ENCODE results near the gene ZIC4.

The ZIC4 gene

DNA sequence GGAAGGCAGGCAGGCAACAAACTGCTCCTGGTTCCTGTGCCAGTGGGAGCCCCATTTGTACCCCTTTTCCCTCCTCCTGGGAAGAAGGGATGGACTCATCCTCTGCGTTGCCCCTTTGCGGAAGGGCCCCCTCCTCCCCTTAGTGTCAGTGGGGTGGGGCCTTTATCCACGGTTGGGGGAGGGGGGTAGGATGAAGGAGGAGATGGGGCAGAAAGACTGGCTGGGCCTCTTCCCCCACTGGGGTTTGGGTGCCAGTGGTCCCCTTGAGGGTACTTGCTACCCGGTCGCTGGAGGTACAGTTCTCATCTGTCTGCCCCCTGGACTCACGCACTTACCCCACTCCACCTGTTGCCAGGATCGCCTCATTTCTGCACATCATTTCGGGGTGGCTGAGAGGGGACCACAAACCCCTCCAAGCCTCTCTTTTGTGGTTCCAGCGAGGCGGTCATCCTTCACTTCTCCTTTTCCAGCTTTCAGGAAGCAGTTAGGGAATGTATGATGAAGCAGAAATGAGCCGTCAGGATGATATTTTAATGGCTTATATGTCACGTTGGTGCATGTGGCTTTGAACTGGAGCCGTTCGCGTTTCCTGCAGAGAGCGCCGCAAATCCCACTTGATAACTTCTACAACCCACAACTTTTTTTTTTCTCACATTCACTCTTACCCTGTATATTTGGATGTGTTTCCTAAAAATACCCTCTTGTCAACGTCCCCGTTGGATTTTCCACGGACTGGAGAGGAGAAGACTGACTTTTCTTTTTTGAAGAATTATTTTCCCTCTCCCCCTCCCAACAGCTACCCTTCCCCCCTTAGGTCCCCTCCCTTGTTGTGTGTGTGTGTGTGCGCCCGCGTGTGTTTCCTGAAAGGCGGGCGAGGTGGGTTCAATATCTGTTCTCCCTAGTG is at the start of gene ZIC4:
Gene ZIC4, minus strand, starts transcription at position 516 of the 904 bp plus-strand sequence. CDS start 3,746 bp downstream, outside the sequence.
- no peak for DNase-seq (ENCODE audit: low read depth)

DNA sequence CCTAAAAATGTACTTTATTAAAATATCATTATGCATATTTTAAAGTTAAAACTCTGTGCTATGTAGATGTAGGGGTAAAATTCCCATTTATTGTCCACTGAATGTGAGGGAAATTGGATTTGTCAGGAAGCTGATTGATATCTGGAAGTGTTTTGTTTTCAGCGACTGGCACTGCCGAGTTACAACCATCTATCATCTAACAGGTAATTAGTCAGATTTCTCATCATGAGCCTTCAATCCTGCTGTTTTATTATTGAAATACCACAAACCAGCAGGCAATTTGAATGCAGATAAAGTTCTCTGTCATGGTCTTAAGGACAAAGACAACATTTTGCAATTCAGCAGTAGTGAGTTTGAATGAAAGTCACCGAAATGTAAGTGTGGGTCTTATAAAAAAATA is 43.3 kb upstream of the ZIC4 start:
- no peak for DNase-seq (ENCODE audit: low read depth)

DNA sequence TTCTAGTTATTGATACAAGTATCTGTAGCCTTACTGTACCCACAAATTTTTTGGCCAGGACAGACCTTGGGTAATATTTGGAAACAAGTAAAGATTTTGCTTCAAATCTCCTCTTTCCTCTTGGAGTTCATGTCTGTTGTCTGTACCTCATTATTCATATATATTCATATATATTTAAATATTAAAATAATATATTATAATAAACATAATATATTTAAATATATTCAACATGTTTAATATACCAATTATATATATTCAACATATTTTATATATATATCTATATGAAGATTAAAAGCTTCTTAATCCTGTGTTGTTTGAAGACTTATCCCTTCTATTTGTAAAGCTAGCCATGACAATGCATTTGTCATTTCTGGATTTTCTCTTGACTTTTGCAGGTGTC is 40.9 kb upstream of the ZIC4 start:
- DNase-seq (ENCODE audit: low read depth), result no peak

- no peak for DNase-seq (ENCODE audit: low read depth)
Measured at GRCh38 chr3:147431751-147432150, 25.4 kb upstream of the ZIC4 start.

GRCh38 chr3:147428754-147429153 is 22.4 kb upstream of the ZIC4 start:
- DNase-seq (ENCODE audit: low read depth), result no peak

GRCh38 chr3:147428326-147428725 is 22.0 kb upstream of the ZIC4 start:
- no peak for DNase-seq (ENCODE audit: low read depth)

DNA sequence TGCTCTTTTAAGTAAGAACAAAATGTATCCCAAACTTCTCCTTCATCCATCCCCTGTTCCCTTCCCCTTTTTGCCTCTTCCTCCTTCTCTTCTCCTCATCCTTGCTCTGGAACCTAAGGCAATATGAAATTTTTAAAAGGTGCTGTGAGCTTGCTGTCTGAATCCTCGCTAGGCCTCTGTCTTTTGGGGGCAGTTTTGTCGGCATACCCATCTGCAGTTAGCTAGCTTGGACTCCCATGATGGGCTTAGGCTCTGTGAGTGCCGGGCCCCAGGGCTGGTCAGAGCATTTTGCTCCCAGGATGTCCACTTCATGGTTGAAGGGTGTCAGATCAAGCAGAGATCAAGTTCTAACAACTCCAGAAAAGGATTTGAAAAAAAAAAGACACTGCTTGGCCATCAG is 21.4 kb upstream of the ZIC4 start:
- no peak for DNase-seq (ENCODE audit: low read depth)

DNA sequence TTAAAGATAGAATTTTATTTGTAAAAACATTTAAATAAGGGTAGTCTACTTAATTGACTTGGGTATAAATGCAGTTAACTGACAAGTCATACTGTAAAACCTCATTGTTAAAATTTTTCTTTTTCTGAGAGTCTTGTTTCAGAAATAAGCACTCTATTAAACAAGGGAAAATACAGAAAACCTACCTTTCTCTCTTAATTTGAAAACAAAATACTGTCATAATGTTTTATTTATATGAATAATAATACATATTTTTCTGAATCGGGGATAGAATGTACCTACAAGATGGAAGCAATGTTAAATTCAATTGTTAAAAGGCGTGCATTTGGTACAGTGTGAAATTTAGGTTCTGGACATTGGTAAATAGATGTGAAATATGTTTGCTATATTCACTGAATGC is 20.6 kb upstream of the ZIC4 start:
- DNase-seq (ENCODE audit: low read depth), result no peak

- no peak for DNase-seq (ENCODE audit: low read depth)
Measured at GRCh38 chr3:147425388-147425850, 19.1 kb upstream of the ZIC4 start.

DNA sequence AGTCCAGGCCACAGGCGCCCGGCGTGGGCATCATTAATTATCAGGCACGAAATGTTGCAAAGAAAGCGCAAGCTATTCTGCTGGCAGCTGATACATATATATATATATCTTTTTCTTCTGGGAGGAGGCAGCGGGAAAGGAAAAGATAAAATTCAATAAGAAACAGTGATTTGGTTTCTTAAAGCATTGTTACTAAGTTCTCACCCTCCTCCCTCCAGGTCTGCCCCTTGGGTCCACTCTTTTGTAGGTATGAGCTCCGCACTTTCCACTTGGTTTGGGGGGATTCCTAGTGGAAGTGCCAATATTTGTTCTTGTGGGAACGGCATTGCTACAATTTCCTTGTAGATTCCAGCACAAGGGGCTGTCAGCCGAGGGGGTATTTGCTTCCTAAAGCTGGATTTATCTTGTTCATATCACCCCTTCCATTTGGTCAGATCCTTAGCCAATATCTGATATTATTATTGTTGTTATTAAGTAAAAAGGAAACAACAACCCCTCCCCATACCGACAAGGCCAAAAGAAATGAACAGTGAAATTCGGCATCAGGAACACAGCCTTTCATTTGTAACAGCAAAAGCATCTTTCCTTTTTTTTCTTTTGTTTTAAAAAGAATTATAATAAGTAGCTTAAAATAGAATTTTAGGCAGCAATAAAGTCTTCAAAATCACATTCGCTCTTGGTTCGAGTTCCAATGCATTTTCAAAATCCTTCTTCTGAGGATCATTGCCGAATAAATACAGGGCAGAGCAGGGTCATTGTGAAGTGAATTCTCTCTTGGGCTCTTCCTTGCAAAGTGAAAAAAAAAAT is 18.4 kb upstream of the ZIC4 start:
- no peak for DNase-seq (ENCODE audit: low read depth)

DNA sequence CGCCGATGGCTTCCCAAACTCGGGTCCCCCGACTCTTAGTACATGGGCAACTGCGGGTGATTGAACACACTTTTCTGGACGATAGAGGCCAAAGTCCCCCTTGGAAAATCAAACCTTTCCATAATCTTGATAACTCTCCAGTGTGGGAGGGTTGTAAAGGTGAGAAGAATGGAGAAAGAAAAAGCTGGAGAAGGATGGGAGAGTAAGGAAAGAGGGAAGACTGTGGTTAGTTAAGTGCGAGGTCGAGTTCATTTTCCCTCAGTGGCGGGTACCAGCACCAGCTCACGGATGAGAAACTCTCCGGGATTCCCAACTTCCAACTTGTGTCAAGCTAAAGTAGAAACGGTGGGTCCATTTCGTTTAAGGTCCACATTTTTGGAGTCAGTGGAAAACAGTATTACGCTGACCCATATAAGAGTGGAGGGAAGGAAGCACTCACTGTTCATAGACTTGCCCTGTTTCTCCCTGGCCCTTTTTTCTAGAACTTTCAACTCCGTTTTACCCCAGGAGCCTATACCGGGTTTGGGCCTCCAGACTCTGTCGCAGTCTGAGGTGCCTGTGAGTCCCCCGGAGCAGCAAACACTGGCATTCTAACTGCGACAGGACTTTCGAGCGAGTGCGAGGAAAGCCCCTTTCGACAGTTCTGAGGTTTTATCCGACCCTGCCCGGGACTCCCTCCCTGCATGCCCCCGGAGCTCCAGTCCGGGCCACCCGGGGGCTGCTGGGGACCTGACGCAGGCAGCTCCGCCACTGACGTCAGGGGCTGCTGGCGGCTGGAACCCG is 17.6 kb upstream of the ZIC4 start:
- DNase-seq (ENCODE audit: low read depth), result no peak

GRCh38 chr3:147423537-147423797 is 17.1 kb upstream of the ZIC4 start:
- no peak for DNase-seq (ENCODE audit: low read depth)

- DNase-seq (ENCODE audit: low read depth), result no peak
Measured at GRCh38 chr3:147422601-147423536, 16.5 kb upstream of the ZIC4 start.

DNA sequence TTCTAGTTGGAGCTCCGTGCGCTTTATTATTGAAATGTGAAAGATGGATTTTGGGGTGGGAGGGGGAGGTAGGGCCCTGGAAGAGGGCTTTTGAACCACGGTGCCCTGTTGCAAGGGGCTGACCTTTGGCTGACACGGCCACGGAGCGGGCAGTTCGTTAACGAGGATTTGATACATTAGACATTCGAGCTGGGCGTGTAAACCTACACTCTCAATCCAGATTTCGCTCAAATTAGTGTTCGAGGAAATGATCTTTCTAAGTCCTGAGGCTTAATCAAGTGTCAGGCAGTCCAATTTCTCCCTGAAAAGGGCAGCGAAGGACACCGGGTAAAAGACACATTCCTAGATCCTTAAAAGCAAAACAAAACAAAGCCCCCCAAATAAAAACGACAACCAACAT is 15.9 kb upstream of the ZIC4 start:
- DNase-seq (ENCODE audit: low read depth), result no peak

- DNase-seq (ENCODE audit: low read depth), result no peak
Measured at GRCh38 chr3:147421184-147421912, 15.0 kb upstream of the ZIC4 start.

DNA sequence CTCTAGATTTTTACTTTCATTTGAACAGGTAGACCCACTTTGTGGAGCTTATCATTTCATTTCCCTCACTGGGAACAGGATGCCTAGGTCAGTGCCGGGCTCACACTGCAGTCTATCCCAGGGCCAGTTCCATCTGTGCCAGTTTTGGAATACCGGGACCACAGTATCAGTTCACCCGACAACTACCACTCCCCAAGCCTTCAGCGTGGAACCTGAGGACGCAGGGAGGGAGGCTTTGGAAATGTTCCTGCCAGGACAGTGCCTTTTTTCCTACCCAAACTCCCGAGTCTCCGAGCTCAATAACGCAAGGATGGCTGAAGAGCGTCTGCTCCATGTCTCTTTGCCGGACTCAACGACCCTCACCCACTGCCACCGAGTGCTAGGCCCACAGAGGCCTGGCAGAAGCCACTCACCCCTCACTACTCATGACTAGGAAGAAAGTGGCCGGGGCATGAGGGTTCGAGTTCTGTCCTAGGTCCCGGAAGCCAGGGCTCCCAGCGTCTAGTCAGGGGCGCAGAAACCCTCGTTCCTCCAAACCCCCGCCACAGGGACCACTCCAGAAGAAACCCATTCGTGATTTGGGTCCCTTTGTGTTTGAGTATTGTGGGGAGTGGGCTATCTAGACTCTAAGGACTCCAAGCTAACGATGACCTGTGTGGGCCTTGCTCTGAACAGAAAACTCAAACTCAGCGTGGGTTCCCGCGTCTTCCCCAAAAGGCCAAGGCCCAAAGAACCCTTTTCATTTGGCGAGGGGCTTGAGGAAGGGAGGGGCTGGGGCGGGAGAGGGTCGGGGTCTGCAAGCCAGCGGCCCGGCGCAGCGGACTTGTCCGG is 14.2 kb upstream of the ZIC4 start:
- no peak for DNase-seq (ENCODE audit: low read depth)

GRCh38 chr3:147419781-147420224 is 13.5 kb upstream of the ZIC4 start:
- no peak for DNase-seq (ENCODE audit: low read depth)

- DNase-seq (ENCODE audit: low read depth), result no peak
Measured at GRCh38 chr3:147418808-147419701, 12.7 kb upstream of the ZIC4 start.

GRCh38 chr3:147418371-147418781 is 12.0 kb upstream of the ZIC4 start:
- DNase-seq (ENCODE audit: low read depth), result no peak

Measured in stimulated activated CD8-positive, alpha-beta memory T cell treated with anti-CD3 and anti-CD28 coated beads, Interleukin-15, amount 100 ng/mL, for 1 hour (primary cell).